NCI-H2196 treated with DMSO at 0.1 percent for 48 hours (cell line): ENCODE results near the gene MGP.

ENCODE experiments used
- DNase-seq: peaks from one replicate; lab custom pipeline; 2025; ENCODE audit not compliant: unreplicated experiment; lab: John Stamatoyannopoulos, UW

MGP gene

GRCh38 chr12:14868916-14869506 is 16.6 kb downstream of the MGP start:
- no peak for DNase-seq

GRCh38 chr12:14860490-14860889 is 25.2 kb downstream of the MGP start:
- no peak for DNase-seq

- no peak for DNase-seq
Measured at GRCh38 chr12:14858513-14858912, 27.1 kb downstream of the MGP start.

- no peak for DNase-seq
Measured at GRCh38 chr12:14854586-14855183, 31.0 kb downstream of the MGP start.

- no peak for DNase-seq
Measured at GRCh38 chr12:14853961-14854360, 31.7 kb downstream of the MGP start.

- DNase-seq, result no peak
Measured at GRCh38 chr12:14852880-14853279, 32.8 kb downstream of the MGP start.

GRCh38 chr12:14850929-14851663 is 34.6 kb downstream of the MGP start:
- DNase-seq, result no peak

- DNase-seq, result no peak
Measured at GRCh38 chr12:14849661-14850060, 36.0 kb downstream of the MGP start.

- no peak for DNase-seq
Measured at GRCh38 chr12:14846876-14847580, 38.6 kb downstream of the MGP start.

- DNase-seq, result no peak
Measured at GRCh38 chr12:14846042-14846587, 39.5 kb downstream of the MGP start.

GRCh38 chr12:14845350-14845750 is 40.3 kb downstream of the MGP start:
- no peak for DNase-seq

- no peak for DNase-seq
Measured at GRCh38 chr12:14844401-14844800, 41.3 kb downstream of the MGP start.

- DNase-seq, result no peak
Measured at GRCh38 chr12:14843425-14843887, 42.2 kb downstream of the MGP start, which contains the start of gene ART4. TSS of gene ART4 (minus strand) at chr12:14843526. CDS start at chr12:14843113, 413 bp downstream.

GRCh38 chr12:14842315-14842714 is 43.3 kb downstream of the MGP start:
- DNase-seq, result no peak

GRCh38 chr12:14841761-14842160 is 43.9 kb downstream of the MGP start:
- DNase-seq, result no peak

GRCh38 chr12:14840616-14841015 is 45.0 kb downstream of the MGP start:
- DNase-seq, result no peak

GRCh38 chr12:14839262-14839661 is 46.4 kb downstream of the MGP start:
- DNase-seq, result no peak

- no peak for DNase-seq
Measured at GRCh38 chr12:14836336-14837210, 49.1 kb downstream of the MGP start.

- DNase-seq, result no peak
Measured at GRCh38 chr12:14834509-14834908, 51.1 kb downstream of the MGP start.

GRCh38 chr12:14833952-14834351 is 51.7 kb downstream of the MGP start:
- DNase-seq, result no peak
